GM12872 (cell line): Measurements from ENCODE around the gene KCNQ2.

Experiments
- CTCF ChIP-seq: IDR thresholded peaks from 3 replicates; pipeline ENCODE4 v1.5.1; 2011; ENCODE audit warnings: low read depth, mild to moderate bottlenecking, low read length, moderate library complexity; ENCODE audit not compliant: insufficient read depth

Gene KCNQ2

GRCh38 chr20:63367446-63368055, 104.9 kb downstream of the KCNQ2 start:
- TF ChIP-seq CTCF: no peak

- TF ChIP-seq CTCF: no peak
These were observed 105.8 kb downstream of the KCNQ2 start for GRCh38 chr20:63366390-63367365.

- TF ChIP-seq CTCF: no peak
These were observed 106.7 kb downstream of the KCNQ2 start for GRCh38 chr20:63365601-63366389.

- no peak for TF ChIP-seq CTCF
These were observed 107.5 kb downstream of the KCNQ2 start for GRCh38 chr20:63364801-63365585.

- no peak for TF ChIP-seq CTCF
These were observed 108.4 kb downstream of the KCNQ2 start for GRCh38 chr20:63363981-63364561.

- no peak for TF ChIP-seq CTCF
These were observed 109.2 kb downstream of the KCNQ2 start for GRCh38 chr20:63363013-63363957.
